Body of pancreas (tissue), 4 donors: ENCODE measurements around the gene ENOX2. TPM values are rescaled to one million over a fixed set of nuclear protein-coding genes. Genes with fewer than 3 reads are reported as not detected.

ENCODE experiments used
- ATAC-seq: fragments of 150-250 bp; one replicate; pipeline ENCODE4 v1.9.1; 2016
- DNase-seq, 4 donors: peaks; one replicate each; pipeline ENCODE4 v3.0.0-alpha.2; 2019
- H3K27ac ChIP-seq, 4 donors: fragments of 200-600 bp; sonication (generic); 1 replicate in 3 of 4; 2 replicates in 1 of 4; pipeline versions ENCODE4 v1.5.1 to v1.6.1; 2016 to 2019; ENCODE audit warnings: mild to moderate bottlenecking in 1 of 4, mixed read lengths in 1 of 4, moderate library complexity in 1 of 4
- H3K27me3 ChIP-seq, 2 donors: fragments of 200-600 bp; sonication (generic); one replicate each; pipeline ENCODE4 v1.6.0; 2016; ENCODE audit warnings: mild to moderate bottlenecking in 1 of 2
- H3K36me3 ChIP-seq, 2 donors: fragments of 200-600 bp; sonication (generic); replicated peaks in 1 of 2; 2 replicates each; pipeline ENCODE4 v1.5.1; 2016; ENCODE audit warnings: low read depth in 2 of 2; ENCODE audit not compliant: insufficient read depth in 1 of 2
- H3K4me1 ChIP-seq: fragments of 200-600 bp; sonication (generic); one replicate; pipeline ENCODE4 v1.6.0; 2016
- H3K4me3 ChIP-seq, 2 donors: fragments of 200-600 bp; sonication (generic); 1 replicate in 1 of 2; 2 replicates in 1 of 2; pipeline ENCODE4 v1.5.1; 2016 to 2019
- H3K9me3 ChIP-seq, 3 donors: fragments of 200-600 bp; sonication (generic); 1 replicate in 2 of 3; 2 replicates in 1 of 3; pipeline ENCODE4 v1.5.1; 2016
- CTCF ChIP-seq, 7 experiments: fragments of 450-650 bp in 4 of 7; fragments of 200-600 bp in 3 of 7; sonication (generic) in 3 of 7; IDR thresholded peaks; one replicate each; pipeline ENCODE4 v1.5.1; 2016 to 2019; ENCODE audit warnings: antibody characterized with exemption in 7 of 7
- POLR2A ChIP-seq, 3 donors: fragments of 450-650 bp; IDR thresholded peaks; one replicate each; pipeline ENCODE4 v1.6.1; 2016; ENCODE audit warnings: antibody characterized with exemption in 3 of 3, mild to moderate bottlenecking in 2 of 3
- WGBS, 2 donors: methylation state at CpG; one replicate each; pipeline ENCODE4 v1.1.5; 2017; 5-methylcytosine and 5-hydroxymethylcytosine counted together
- intact Hi-C: fragments of 100-400 bp; cut with DNase I; formaldehyde crosslinking; loops from one replicate; pipeline ENCODE4 v1.15.1; 2023
- total RNA-seq, 2 donors: library from RNA; depleted of rRNA; stranded (reverse); fragments of >200 nt; gene quantifications; one replicate each; pipeline ENCODE4 v1.1.0, GENCODE V29; 2016

Gene ENOX2
- total RNA-seq, 2 donors from 2014 or later = 7.9 to 9.1 TPM

GRCh38 chrX:130769835-130770234 lies 133.2 kb downstream of the ENOX2 start:
- no peak for TF ChIP-seq CTCF (IDR thresholded peaks at IDR 0.05)
- no peak for TF ChIP-seq POLR2A (IDR thresholded peaks at IDR 0.05)
- DNase-seq (no peak), ATAC-seq (no peak)
- intact Hi-C loops = no loop called here
- no peaks in the 10 kb centered on the region for H3K9me3 ChIP-seq
- no peaks in the 10 kb centered on the region for H3K4me1 ChIP-seq
- H3K4me3 ChIP-seq = no peak overlapping the region
- no peak overlapping the region for H3K27ac ChIP-seq
- WGBS, 2 donors = 62 to 64% methylated on average over 4 of the region's 4 CpGs
- H3K36me3 ChIP-seq = no peaks in the 10 kb centered on the region
- no peaks in the 10 kb centered on the region for H3K27me3 ChIP-seq

GRCh38 chrX:130758072-130758471 lies 144.9 kb downstream of the ENOX2 start:
- Histone ChIP-seq H3K36me3 (no peaks in the 10 kb centered on the region), H3K4me1 (no peaks in the 10 kb centered on the region), H3K27ac (no peak overlapping the region), H3K27me3 (no peaks in the 10 kb centered on the region), H3K4me3 (no peak overlapping the region), H3K9me3 (no peaks in the 10 kb centered on the region)
- 88 to 91% methylated on average over 1 of the region's 1 CpG for WGBS, 2 donors
- intact Hi-C loops = no loop called here
- no peak for DNase-seq
- ATAC-seq = no peak
- TF ChIP-seq CTCF (IDR thresholded peaks at IDR 0.05) (no peak), POLR2A (IDR thresholded peaks at IDR 0.05) (no peak)

GRCh38 chrX:130756233-130756632 lies 146.8 kb downstream of the ENOX2 start:
- 95 to 96% methylated on average over 4 of the region's 4 CpGs for WGBS, 2 donors
- DNase-seq (no peak), ATAC-seq (no peak)
- H3K27me3 ChIP-seq = no peaks in the 10 kb centered on the region
- no peaks in the 10 kb centered on the region for H3K4me1 ChIP-seq
- H3K9me3 ChIP-seq = no peaks in the 10 kb centered on the region
- intact Hi-C loops = no loop called here
- no peak overlapping the region for H3K27ac ChIP-seq
- H3K4me3 ChIP-seq = no peak overlapping the region
- no peaks in the 10 kb centered on the region for H3K36me3 ChIP-seq
- TF ChIP-seq CTCF (IDR thresholded peaks at IDR 0.05) (no peak), POLR2A (IDR thresholded peaks at IDR 0.05) (no peak)

- WGBS, 2 donors = 85 to 100% methylated on average over 1 of the region's 1 CpG
- no peak for DNase-seq
- Histone ChIP-seq H3K4me3 (no peak overlapping the region), H3K9me3 (no peaks in the 10 kb centered on the region), H3K36me3 (no peaks in the 10 kb centered on the region), H3K27me3 (no peaks in the 10 kb centered on the region), H3K27ac (no peak overlapping the region), H3K4me1 (no peaks in the 10 kb centered on the region)
- TF ChIP-seq CTCF (IDR thresholded peaks at IDR 0.05) (no peak), POLR2A (IDR thresholded peaks at IDR 0.05) (no peak)
- no peak for ATAC-seq
- intact Hi-C loops = no loop called here
Observed at GRCh38 chrX:130754353-130754752, 148.7 kb downstream of the ENOX2 start.

GRCh38 chrX:130746709-130747342 lies 156.2 kb downstream of the ENOX2 start:
- Histone ChIP-seq H3K4me3 (no peak overlapping the region), H3K27me3 (no peaks in the 10 kb centered on the region), H3K4me1 (no peaks in the 10 kb centered on the region), H3K27ac (no peak overlapping the region), H3K9me3 (no peaks in the 10 kb centered on the region), H3K36me3 (no peaks in the 10 kb centered on the region)
- WGBS, 2 donors = 32 to 55% methylated on average over 2 of the region's 2 CpGs
- TF ChIP-seq CTCF (IDR thresholded peaks at IDR 0.05) = no peak
- TF ChIP-seq POLR2A (IDR thresholded peaks at IDR 0.05) = no peak
- intact Hi-C loops = no loop called here
- ATAC-seq = no peak
- DNase-seq = no peak
